Fibroblast of skin of scalp (primary cell): ENCODE measurements around the gene SFMBT2.

Experiments used
- DNase-seq: peaks from one replicate; pipeline ENCODE4 v3.0.0-alpha.2; 2013

SFMBT2 gene

GRCh38 chr10:7171825-7172224 lies 239.0 kb downstream of the SFMBT2 start:
- DNase-seq, result no peak

- DNase-seq, result no peak
Measured at GRCh38 chr10:7170626-7171322, 240.1 kb downstream of the SFMBT2 start.

GRCh38 chr10:7168414-7168813 lies 242.4 kb downstream of the SFMBT2 start:
- no peak for DNase-seq

GRCh38 chr10:7165500-7166177 lies 245.2 kb downstream of the SFMBT2 start:
- DNase-seq, result no peak

GRCh38 chr10:7164955-7165354 lies 245.9 kb downstream of the SFMBT2 start:
- no peak for DNase-seq

GRCh38 chr10:7162331-7162730 lies 248.5 kb downstream of the SFMBT2 start:
- no peak for DNase-seq

- peak; percentile 4 for DNase-seq
Measured at GRCh38 chr10:7161484-7162250, 249.2 kb downstream of the SFMBT2 start.

GRCh38 chr10:7159928-7160327 lies 250.9 kb downstream of the SFMBT2 start:
- DNase-seq, result no peak

- DNase-seq, result no peak
Measured at GRCh38 chr10:7159517-7159916, 251.3 kb downstream of the SFMBT2 start.

GRCh38 chr10:7157091-7157490 lies 253.7 kb downstream of the SFMBT2 start:
- DNase-seq, result no peak

GRCh38 chr10:7153750-7154149 lies 257.1 kb downstream of the SFMBT2 start:
- no peak for DNase-seq

GRCh38 chr10:7152982-7153381 lies 257.9 kb downstream of the SFMBT2 start:
- DNase-seq, result no peak

- no peak for DNase-seq
Measured at GRCh38 chr10:7152341-7152740, 258.5 kb downstream of the SFMBT2 start.

GRCh38 chr10:7151538-7151937 lies 259.3 kb downstream of the SFMBT2 start:
- DNase-seq, result no peak

- no peak for DNase-seq
Measured at GRCh38 chr10:7150349-7150748, 260.5 kb downstream of the SFMBT2 start.

- DNase-seq, result no peak
Measured at GRCh38 chr10:7146189-7146588, 264.6 kb downstream of the SFMBT2 start.

- DNase-seq, result no peak
Measured at GRCh38 chr10:7136016-7136415, 274.8 kb downstream of the SFMBT2 start.

- no peak for DNase-seq
Measured at GRCh38 chr10:7135188-7135587, 275.6 kb downstream of the SFMBT2 start.

- DNase-seq, result no peak
Measured at GRCh38 chr10:7134448-7134847, 276.4 kb downstream of the SFMBT2 start.

GRCh38 chr10:7133958-7134357 lies 276.9 kb downstream of the SFMBT2 start:
- no peak for DNase-seq

- no peak for DNase-seq
Measured at GRCh38 chr10:7133278-7133677, 277.6 kb downstream of the SFMBT2 start.

- no peak for DNase-seq
Measured at GRCh38 chr10:7130191-7130911, 280.5 kb downstream of the SFMBT2 start.

- DNase-seq, result no peak
Measured at GRCh38 chr10:7123774-7124173, 287.1 kb downstream of the SFMBT2 start.
